Measurements from ENCODE around the gene SFTPB. TPM values are rescaled to one million over a fixed set of nuclear protein-coding genes. Genes with fewer than 3 reads are reported as not detected.

Gene SFTPB
- total RNA-seq, 2 donors from 2014 or later = 0.59 TPM; not detected in 1

GRCh38 chr2:85702172-85702571 lies 34.2 kb upstream of the SFTPB start:
- no peaks in the 10 kb centered on the region for H3K9me3 ChIP-seq
- intact Hi-C loops (cut with DNase I) = no loop called here

GRCh38 chr2:85699325-85699724 lies 31.3 kb upstream of the SFTPB start:
- no peak for DNase-seq (ENCODE audit: low spot score)
- H3K4me1 ChIP-seq (replicated peaks) = no peaks in the 10 kb centered on the region
- TF ChIP-seq POLR2A (IDR thresholded peaks at IDR 0.05) (no peak), CTCF (IDR thresholded peaks at IDR 0.05) (no peak), POLR2AphosphoS5 (IDR thresholded peaks at IDR 0.05) (no peak)
- 92% methylated on average over 1 of the region's 1 CpG for WGBS
- H3K27ac ChIP-seq = no peak overlapping the region
- no peaks in the 10 kb centered on the region for H3K27me3 ChIP-seq (replicated peaks; ENCODE audit: insufficient read depth)
- H3K9me3 ChIP-seq = no peaks in the 10 kb centered on the region
- no peaks in the 10 kb centered on the region for H3K36me3 ChIP-seq
- intact Hi-C loops (cut with DNase I) = no loop called here
- no peak overlapping the region for H3K4me3 ChIP-seq

More at GRCh38 chr2:85702172-85702571, 34.2 kb upstream of the SFTPB start:
- DNase-seq (ENCODE audit: low spot score) = no peak
- TF ChIP-seq POLR2AphosphoS5 (IDR thresholded peaks at IDR 0.05) (no peak), POLR2A (IDR thresholded peaks at IDR 0.05) (no peak), CTCF (IDR thresholded peaks at IDR 0.05) (no peak)
- Histone ChIP-seq H3K4me1 (replicated peaks) (no peaks in the 10 kb centered on the region), H3K4me3 (no peak overlapping the region), H3K27me3 (replicated peaks; ENCODE audit: insufficient read depth) (no peaks in the 10 kb centered on the region), H3K27ac (no peak overlapping the region), H3K36me3 (no peaks in the 10 kb centered on the region)

DNA sequence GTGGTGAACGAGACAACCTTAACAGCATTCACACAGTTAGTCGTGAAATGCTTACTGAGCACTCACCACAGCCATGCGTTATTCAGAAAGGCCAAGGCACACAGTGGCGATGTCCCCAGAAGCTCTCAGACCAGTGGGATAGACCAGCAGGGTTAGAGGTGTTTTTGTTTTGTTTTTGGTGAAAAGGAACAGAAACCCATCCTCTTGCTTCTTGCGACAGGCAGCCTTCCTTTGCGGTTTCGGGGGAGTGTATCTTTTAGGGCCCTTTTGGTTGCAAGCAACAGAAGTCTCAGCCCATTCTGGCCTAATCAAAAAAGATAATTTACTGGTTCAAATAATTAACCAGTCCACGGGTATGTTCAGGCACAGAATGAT lies 30.9 kb upstream of the SFTPB start:
- H3K36me3 ChIP-seq = no peaks in the 10 kb centered on the region
- H3K9me3 ChIP-seq = no peaks in the 10 kb centered on the region
- TF ChIP-seq POLR2A (IDR thresholded peaks at IDR 0.05) (no peak), POLR2AphosphoS5 (IDR thresholded peaks at IDR 0.05) (no peak), CTCF (IDR thresholded peaks at IDR 0.05) (no peak)
- H3K4me1 ChIP-seq (replicated peaks) = no peaks in the 10 kb centered on the region
- 77% methylated on average over 8 of the region's 8 CpGs for WGBS
- H3K4me3 ChIP-seq = no peak overlapping the region
- intact Hi-C loops (cut with DNase I) = no loop called here
- H3K27ac ChIP-seq = no peak overlapping the region
- no peaks in the 10 kb centered on the region for H3K27me3 ChIP-seq (replicated peaks; ENCODE audit: insufficient read depth)
- no peak for DNase-seq (ENCODE audit: low spot score)

- Histone ChIP-seq H3K36me3 (no peaks in the 10 kb centered on the region), H3K9me3 (no peaks in the 10 kb centered on the region), H3K4me3 (no peak overlapping the region), H3K4me1 (replicated peaks) (no peaks in the 10 kb centered on the region), H3K27ac (no peak overlapping the region), H3K27me3 (replicated peaks; ENCODE audit: insufficient read depth) (no peaks in the 10 kb centered on the region)
- TF ChIP-seq CTCF (IDR thresholded peaks at IDR 0.05) = no peak
- TF ChIP-seq POLR2A (IDR thresholded peaks at IDR 0.05) = no peak
- TF ChIP-seq POLR2AphosphoS5 (IDR thresholded peaks at IDR 0.05) = no peak
- intact Hi-C loops (cut with DNase I) = no loop called here
- DNase-seq (ENCODE audit: low spot score) = no peak
- WGBS = 75% methylated on average over 11 of the region's 11 CpGs
Measured at GRCh38 chr2:85698184-85698879, 30.3 kb upstream of the SFTPB start.

DNA sequence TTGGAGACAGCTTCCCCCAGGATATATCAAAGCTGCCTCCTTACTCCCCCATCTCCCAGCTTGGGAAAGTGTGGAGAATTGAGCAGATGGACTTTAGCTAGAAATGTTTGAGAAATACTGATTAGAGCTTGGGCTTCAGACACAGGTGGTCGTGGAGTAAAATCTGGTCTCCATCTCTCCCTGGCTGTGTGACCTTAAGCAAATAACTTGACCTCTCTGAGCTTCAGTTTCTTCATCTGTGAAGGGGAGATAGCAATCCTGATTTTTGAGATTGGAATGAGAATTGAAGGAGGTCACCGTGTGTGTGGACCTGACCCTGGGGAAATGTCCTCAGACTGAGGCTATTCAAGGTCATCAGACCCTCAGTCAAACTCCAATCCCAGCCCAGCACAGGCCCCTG lies 29.7 kb upstream of the SFTPB start:
- H3K4me1 ChIP-seq (replicated peaks) = no peaks in the 10 kb centered on the region
- no peak for DNase-seq (ENCODE audit: low spot score)
- TF ChIP-seq POLR2A (IDR thresholded peaks at IDR 0.05) = no peak
- TF ChIP-seq POLR2AphosphoS5 (IDR thresholded peaks at IDR 0.05) = no peak
- no peak for TF ChIP-seq CTCF (IDR thresholded peaks at IDR 0.05)
- no peaks in the 10 kb centered on the region for H3K9me3 ChIP-seq
- intact Hi-C loops (cut with DNase I) = no loop called here
- WGBS = 63% methylated on average over 2 of the region's 2 CpGs
- H3K4me3 ChIP-seq = no peak overlapping the region
- no peaks in the 10 kb centered on the region for H3K27me3 ChIP-seq (replicated peaks; ENCODE audit: insufficient read depth)
- no peaks in the 10 kb centered on the region for H3K36me3 ChIP-seq
- H3K27ac ChIP-seq = no peak overlapping the region
